Measurements from ENCODE around the gene CCDC158.
"Not testable (repeated sequence)": the region's sequence is repeated elsewhere in the genome, so short reads cannot be mapped to it uniquely, and the experiment has no call there.

CCDC158 gene

GRCh38 chr4:76283900-76284299 lies 137.0 kb downstream of the CCDC158 start:
- Histone ChIP-seq H3F3A (ENCODE audit: insufficient read depth) (no peaks in the 10 kb centered on the region), H4K20me1 (ENCODE audit: low read depth, low read length) (no peaks in the 10 kb centered on the region), H2AFZ (ENCODE audit: low read depth, low read length, severe bottlenecking) (no peak overlapping the region), H3K27me3 (ENCODE audit: low read length) (no peaks in the 10 kb centered on the region), H3K4me2 (ENCODE audit: low read depth, low read length, poor library complexity, severe bottlenecking) (no peak overlapping the region), H3K9me2 (replicated peaks; ENCODE audit: insufficient read depth, low read length) (no peaks in the 10 kb centered on the region), H3K27ac (ENCODE audit: low read depth, low read length) (no peak overlapping the region), H3K36me3 (ENCODE audit: low read length) (no peaks in the 10 kb centered on the region), H3K9ac (ENCODE audit: low read length) (no peak overlapping the region), H3K4me3 (ENCODE audit: insufficient read depth, low read length, poor library complexity, severe bottlenecking) (no peak overlapping the region), H3K79me2 (ENCODE audit: insufficient read depth, low read length) (no peaks in the 10 kb centered on the region), H3K9me3 (ENCODE audit: insufficient read depth, low read length) (no peaks in the 10 kb centered on the region)
- no peak for TF ChIP-seq CTCF (IDR thresholded peaks at IDR 0.05; ENCODE audit: insufficient read depth, low read length, poor library complexity, severe bottlenecking)
- no peak for TF ChIP-seq EZH2phosphoT487 (conservative IDR thresholded peaks at IDR 0.05; ENCODE audit: low read length)

- H3K27ac ChIP-seq (ENCODE audit: low read depth, low read length): no peak overlapping the region
- no peak overlapping the region for H3K9ac ChIP-seq (ENCODE audit: low read length)
- H3K9me2 ChIP-seq (replicated peaks; ENCODE audit: insufficient read depth, low read length): no peaks in the 10 kb centered on the region
- no peak overlapping the region for H3K4me2 ChIP-seq (ENCODE audit: low read depth, low read length, poor library complexity, severe bottlenecking)
- no peaks in the 10 kb centered on the region for H3K36me3 ChIP-seq (ENCODE audit: low read length)
- no peak overlapping the region for H2AFZ ChIP-seq (ENCODE audit: low read depth, low read length, severe bottlenecking)
- no peaks in the 10 kb centered on the region for H3K79me2 ChIP-seq (ENCODE audit: insufficient read depth, low read length)
- no peaks in the 10 kb centered on the region for H4K20me1 ChIP-seq (ENCODE audit: low read depth, low read length)
- no peaks in the 10 kb centered on the region for H3K27me3 ChIP-seq (ENCODE audit: low read length)
- no peaks in the 10 kb centered on the region for H3K9me3 ChIP-seq (ENCODE audit: insufficient read depth, low read length)
- no peaks in the 10 kb centered on the region for H3F3A ChIP-seq (ENCODE audit: insufficient read depth)
- H3K4me3 ChIP-seq (ENCODE audit: insufficient read depth, low read length, poor library complexity, severe bottlenecking): no peak overlapping the region
- no peak for TF ChIP-seq EZH2phosphoT487 (conservative IDR thresholded peaks at IDR 0.05; ENCODE audit: low read length)
- no peak for TF ChIP-seq CTCF (IDR thresholded peaks at IDR 0.05; ENCODE audit: insufficient read depth, low read length, poor library complexity, severe bottlenecking)
Measured at GRCh38 chr4:76282941-76283689, 137.8 kb downstream of the CCDC158 start.

GRCh38 chr4:76281594-76281993 lies 139.3 kb downstream of the CCDC158 start:
- not testable (repeated sequence) for H3K79me2 ChIP-seq (ENCODE audit: insufficient read depth, low read length); H3K4me2 ChIP-seq (ENCODE audit: low read depth, low read length, poor library complexity, severe bottlenecking); H3K9ac ChIP-seq (ENCODE audit: low read length); H3K9me2 ChIP-seq (replicated peaks; ENCODE audit: insufficient read depth, low read length); H3K27ac ChIP-seq (ENCODE audit: low read depth, low read length); H4K20me1 ChIP-seq (ENCODE audit: low read depth, low read length); H3K27me3 ChIP-seq (ENCODE audit: low read length); H3K36me3 ChIP-seq (ENCODE audit: low read length); H2AFZ ChIP-seq (ENCODE audit: low read depth, low read length, severe bottlenecking); H3F3A ChIP-seq (ENCODE audit: insufficient read depth); H3K9me3 ChIP-seq (ENCODE audit: insufficient read depth, low read length); H3K4me3 ChIP-seq (ENCODE audit: insufficient read depth, low read length, poor library complexity, severe bottlenecking)
